SHP77 (cell line): ENCODE measurements around the gene MOCS2.

Source experiments
- DNase-seq, 2 experiments: peaks; one replicate each; lab custom pipeline; 2025; lab: John Stamatoyannopoulos, UW

The MOCS2 gene

GRCh38 chr5:53095217-53095616 is 14.3 kb downstream of the MOCS2 start:
- no peak for DNase-seq

- no peak for DNase-seq
Measured at GRCh38 chr5:53092242-53092641, 17.3 kb downstream of the MOCS2 start.

- DNase-seq = no peak
Measured at GRCh38 chr5:53091289-53091688, 18.3 kb downstream of the MOCS2 start.

- DNase-seq = no peak
Measured at GRCh38 chr5:53090229-53090628, 19.3 kb downstream of the MOCS2 start.

GRCh38 chr5:53089481-53089991 is 20.0 kb downstream of the MOCS2 start:
- DNase-seq = no peak

GRCh38 chr5:53087621-53088121 is 21.9 kb downstream of the MOCS2 start:
- DNase-seq = no peak

- no peak for DNase-seq
Measured at GRCh38 chr5:53087171-53087570, 22.4 kb downstream of the MOCS2 start.

GRCh38 chr5:53084546-53085255 is 24.9 kb downstream of the MOCS2 start:
- DNase-seq = no peak

GRCh38 chr5:53083927-53084326 is 25.6 kb downstream of the MOCS2 start:
- DNase-seq = no peak

- no peak for DNase-seq
Measured at GRCh38 chr5:53080271-53080670, 29.3 kb downstream of the MOCS2 start.

GRCh38 chr5:53076014-53076583 is 33.5 kb downstream of the MOCS2 start:
- no peak for DNase-seq

- no peak for DNase-seq
Measured at GRCh38 chr5:53073348-53073747, 36.2 kb downstream of the MOCS2 start.

GRCh38 chr5:53071738-53072137 is 37.8 kb downstream of the MOCS2 start:
- no peak for DNase-seq

GRCh38 chr5:53071298-53071697 is 38.3 kb downstream of the MOCS2 start:
- DNase-seq = no peak

GRCh38 chr5:53069626-53070025 is 39.9 kb downstream of the MOCS2 start:
- DNase-seq = peak in 1 of 2 experiments; percentile 20

GRCh38 chr5:53068291-53068836 is 41.2 kb downstream of the MOCS2 start:
- no peak for DNase-seq

- DNase-seq = no peak
Measured at GRCh38 chr5:53067641-53068040, 41.9 kb downstream of the MOCS2 start.

GRCh38 chr5:53066088-53066487 is 43.5 kb downstream of the MOCS2 start:
- DNase-seq = no peak

GRCh38 chr5:53063791-53064190 is 45.8 kb downstream of the MOCS2 start:
- no peak for DNase-seq

- DNase-seq = no peak
Measured at GRCh38 chr5:53063176-53063575, 46.4 kb downstream of the MOCS2 start.

- no peak for DNase-seq
Measured at GRCh38 chr5:53059281-53059680, 50.3 kb downstream of the MOCS2 start.

GRCh38 chr5:53055365-53055764 is 54.2 kb downstream of the MOCS2 start:
- DNase-seq = no peak

- no peak for DNase-seq
Measured at GRCh38 chr5:53053364-53053763, 56.2 kb downstream of the MOCS2 start.
